ENCODE data around the gene FBLN2. TPM values are rescaled to one million over a fixed set of nuclear protein-coding genes. Genes with fewer than 3 reads are reported as not detected.

FBLN2 gene
- polyA plus RNA-seq, 2 of the 4 experiments (the other 2 are of a cell fraction), result 1.1 to 2.7 TPM

- no peak for FAIRE-seq
- H3K4me1 ChIP-seq, result no peaks in the 10 kb centered on the region
- ChIA-PET POLR2A (no interaction called here), CTCF (interaction anchor here (0.6 to 3.2 kb wide), 9 partner anchors 8 to 128 kb away, joined by 3 to 14 read pairs (median 4); no protein-coding TSS in a partner anchor)
- H3K4me3 ChIP-seq, result no peak overlapping the region
- no peak for ATAC-seq
- H3K4me2 ChIP-seq, result no peak overlapping the region
- TF ChIP-seq CEBPB (IDR thresholded peaks at IDR 0.05) (0 out of 4 replicates have a peak, but pooled peaks of 1 of the 2 experiments have one; percentile 4), CBX8 (IDR thresholded peaks at IDR 0.05) (no peak)
- no peak for DNase-seq (ENCODE audit: low read depth in 1 of 2, low spot score in 1 of 2)
- H3K9me3 ChIP-seq, result no peaks in the 10 kb centered on the region
- WGBS (ENCODE audit: missing lambda C conversion rate), result 67% methylated on average over 10 of the region's 10 CpGs
- H3K27ac ChIP-seq, result no peak overlapping the region
Observed at GRCh38 chr3:13524979-13525669, 23.8 kb upstream of the FBLN2 start.

GRCh38 chr3:13525827-13526625, 22.9 kb upstream of the FBLN2 start:
- no peak overlapping the region for H3K4me2 ChIP-seq
- 82% methylated on average over 19 of the region's 20 CpGs for WGBS (ENCODE audit: missing lambda C conversion rate)
- no peaks in the 10 kb centered on the region for H3K9me3 ChIP-seq
- H3K4me1 ChIP-seq, result no peaks in the 10 kb centered on the region
- DNase-seq (ENCODE audit: low read depth in 1 of 2, low spot score in 1 of 2), result no peak
- CTCF ChIA-PET, result interaction anchor here (0.7 to 3.2 kb wide), 8 partner anchors 9 to 122 kb away, joined by 3 to 14 read pairs (median 4); no protein-coding TSS in a partner anchor
- no peak for ATAC-seq
- H3K27ac ChIP-seq, result peak overlapping the region; percentile 25 to 67; a peak in 4 of 6 replicates
- no peak for TF ChIP-seq SREBF2 (IDR thresholded peaks at IDR 0.05)
- no peak for TF ChIP-seq EP300 (IDR thresholded peaks at IDR 0.05)
- TF ChIP-seq TFCP2L1 (CRISPR knock-in tag; IDR thresholded peaks at IDR 0.05), result no peak
- no peak for TF ChIP-seq MAFK (IDR thresholded peaks at IDR 0.05; ENCODE audit: partially characterized antibody)
- no peak for TF ChIP-seq CHD4 (IDR thresholded peaks at IDR 0.05; ENCODE audit: borderline replicate concordance)
- no peak for TF ChIP-seq HOXB13 (CRISPR knock-in tag; IDR thresholded peaks at IDR 0.05; ENCODE audit: low read depth)
- TF ChIP-seq KDM5A (IDR thresholded peaks at IDR 0.05), result no peak
- TF ChIP-seq ZSCAN20 (CRISPR knock-in tag; IDR thresholded peaks at IDR 0.05), result no peak
- no peak for TF ChIP-seq ATOH8 (CRISPR knock-in tag; IDR thresholded peaks at IDR 0.05; ENCODE audit: low read depth)
- no peak for TF ChIP-seq NPAS2 (CRISPR knock-in tag; IDR thresholded peaks at IDR 0.05; ENCODE audit: borderline replicate concordance)
- TF ChIP-seq KDM1A (IDR thresholded peaks at IDR 0.05; ENCODE audit: low read depth), result no peak
- TF ChIP-seq CHD2 (IDR thresholded peaks at IDR 0.05; ENCODE audit: low read length, partially characterized antibody), result no peak
- TF ChIP-seq ESRRA (IDR thresholded peaks at IDR 0.05; ENCODE audit: borderline replicate concordance, low read length), result no peak
- no peak for TF ChIP-seq MYC (IDR thresholded peaks at IDR 0.05; ENCODE audit: borderline replicate concordance, low read length)
- no peak for TF ChIP-seq RNF2 (IDR thresholded peaks at IDR 0.05; ENCODE audit: borderline replicate concordance, low read depth)
- no peak overlapping the region for H3K4me3 ChIP-seq
- POLR2A ChIA-PET, result no interaction called here
- no peak for FAIRE-seq

GRCh38 chr3:13526626-13526949, 22.3 kb upstream of the FBLN2 start:
- peak overlapping the region in 1 of 2 experiments; percentile 67; a peak in 4 of 6 replicates for H3K27ac ChIP-seq
- ChIA-PET CTCF (interaction anchor here (3.2 to 4.8 kb wide), 2 partner anchors 13 to 27 kb away, joined by 11 to 29 read pairs; no protein-coding TSS in a partner anchor), POLR2A (no interaction called here)
- no peak overlapping the region for H3K4me3 ChIP-seq
- no peak for TF ChIP-seq HOXB5 (CRISPR knock-in tag; IDR thresholded peaks at IDR 0.05)
- no peak for TF ChIP-seq MAZ (IDR thresholded peaks at IDR 0.05; ENCODE audit: borderline replicate concordance, low read depth, low read length)
- no peak for TF ChIP-seq NPAS2 (CRISPR knock-in tag; IDR thresholded peaks at IDR 0.05; ENCODE audit: borderline replicate concordance)
- TF ChIP-seq RNF2 (IDR thresholded peaks at IDR 0.05; ENCODE audit: borderline replicate concordance, low read depth), result no peak
- TF ChIP-seq POLR2AphosphoS2 (conservative IDR thresholded peaks at IDR 0.05; ENCODE audit: low read length), result no peak
- TF ChIP-seq CEBPB (IDR thresholded peaks at IDR 0.05), result no peak
- TF ChIP-seq, protein P1, sequence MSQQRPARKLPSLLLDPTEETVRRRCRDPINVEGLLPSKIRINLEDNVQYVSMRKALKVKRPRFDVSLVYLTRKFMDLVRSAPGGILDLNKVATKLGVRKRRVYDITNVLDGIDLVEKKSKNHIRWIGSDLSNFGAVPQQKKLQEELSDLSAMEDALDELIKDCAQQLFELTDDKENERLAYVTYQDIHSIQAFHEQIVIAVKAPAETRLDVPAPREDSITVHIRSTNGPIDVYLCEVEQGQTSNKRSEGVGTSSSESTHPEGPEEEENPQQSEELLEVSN (IDR thresholded peaks at IDR 0.05; ENCODE audit: borderline replicate concordance, low read depth), result no peak
- no peak for TF ChIP-seq EHF (CRISPR knock-in tag; IDR thresholded peaks at IDR 0.05)
- no peak for TF ChIP-seq CBX8 (IDR thresholded peaks at IDR 0.05)
- no peak for TF ChIP-seq KDM1A (IDR thresholded peaks at IDR 0.05; ENCODE audit: low read depth)
- no peak for TF ChIP-seq HDAC2 (IDR thresholded peaks at IDR 0.05)
- H3K9me3 ChIP-seq, result no peaks in the 10 kb centered on the region
- no peaks in the 10 kb centered on the region for H3K4me1 ChIP-seq
- WGBS (ENCODE audit: missing lambda C conversion rate), result 63% methylated on average over 5 of the region's 5 CpGs
- DNase-seq (ENCODE audit: low read depth in 1 of 2, low spot score in 1 of 2) (no peak), ATAC-seq (no peak), FAIRE-seq (no peak)
- no peak overlapping the region for H3K4me2 ChIP-seq

Measured in A549 (cell line).